Naive thymus-derived CD8-positive, alpha-beta T cell (primary cell): Measurements from ENCODE around the gene FIP1L1. TPM values are rescaled to one million over a fixed set of nuclear protein-coding genes. Genes with fewer than 3 reads are reported as not detected.

ENCODE experiments used
- polyA plus RNA-seq, 3 donors: library from polyadenylated mRNA; unstranded; fragments of 300-500 nt; fragmentation: Illumina TruSeq; gene quantifications; one replicate each; pipeline ENCODE4 v1.2.3, GENCODE V29; 2021
- total RNA-seq, 8 experiments: library from RNA in 2 of 8; stranded (reverse) in 2 of 8; gene quantifications; one replicate each; pipeline ENCODE4 v1.2.3 and lab custom pipeline; 2021 to 2026

Gene FIP1L1
- total and polyA plus RNA-seq, 5 experiments from 2014 or later, result 55.3 to 91.7 (median 72.2) TPM

Other genes with a start within 250 kb of the FIP1L1 start
- gene SCFD2, start 11.6 kb upstream of the FIP1L1 start, total RNA-seq, result 10 to 100 TPM; 14.3 to 14.8 TPM
- gene SCFD2, start 11.6 kb upstream of the FIP1L1 start, polyA plus RNA-seq, result 10 to 100 TPM; 17.2 to 21.7 (median 18.9) TPM
- not detected for gene LNX1, start 213.8 kb downstream of the FIP1L1 start, total RNA-seq
- under 1 TPM; 0.32 to 0.52 (median 0.43) TPM for gene LNX1, start 213.8 kb downstream of the FIP1L1 start, polyA plus RNA-seq